B cell (primary cell): ENCODE measurements around the gene BIK. TPM values are rescaled to one million over a fixed set of nuclear protein-coding genes. Genes with fewer than 3 reads are reported as not detected.

ENCODE experiments used
- ATAC-seq: fragments of 200-7000 bp; cut with Tn5 transposase; one replicate; pipeline ENCODE4 v1.10.0; 2021; ENCODE audit warnings: low read depth, mild to moderate bottlenecking, moderate number of reproducible peaks, moderate library complexity
- CTCF ChIA-PET: fragments of 350-600 bp; sonication (Branson Sonifier 250); formaldehyde crosslinking; loops from one replicate; lab custom pipeline; 2021; ENCODE audit warnings: antibody characterized with exemption, inconsistent platforms; lab: Charles Lee
- POLR2A ChIA-PET: fragments of 350-600 bp; sonication (Branson Sonifier 250); formaldehyde crosslinking; loops from one replicate; lab custom pipeline; 2021; ENCODE audit warnings: antibody characterized with exemption; lab: Charles Lee
- DNase-seq: peaks from one replicate; pipeline ENCODE4 v3.0.0; 2013
- H2AFZ ChIP-seq: 2 replicates; pipeline ENCODE4 v1.6.1; 2012; ENCODE audit warnings: mild to moderate bottlenecking, low read depth, low read length; ENCODE audit not compliant: insufficient read depth, poor library complexity, severe bottlenecking
- H3K27ac ChIP-seq, 2 donors: 1 replicate in 1 of 2; 2 replicates in 1 of 2; pipeline ENCODE4 v1.5.1; 2012 to 2013; ENCODE audit warnings: low read length in 2 of 2, mild to moderate bottlenecking in 2 of 2, moderate library complexity in 1 of 2
- H3K27me3 ChIP-seq, 4 experiments: fragments of 200-600 bp in 1 of 4; sonication (generic) in 1 of 4; replicated peaks in 1 of 4; 1 replicate in 2 of 4; 2 replicates in 2 of 4; pipeline versions ENCODE4 v1.6.1 to v1.7.0; 2013 to 2016; ENCODE audit warnings: low read length in 3 of 4, mild to moderate bottlenecking in 2 of 4, mixed read lengths in 1 of 4, moderate library complexity in 1 of 4; ENCODE audit not compliant: insufficient read depth in 4 of 4, control insufficient read depth in 3 of 4; ENCODE audit errors: control extremely low read depth in 1 of 4
- H3K36me3 ChIP-seq, 2 experiments: replicated peaks in 1 of 2; 1 replicate in 1 of 2; 2 replicates in 1 of 2; pipeline versions ENCODE4 v1.6.1 to v1.7.1; 2013; ENCODE audit warnings: low read length in 1 of 2; ENCODE audit not compliant: insufficient read depth in 2 of 2, control insufficient read depth in 1 of 2; ENCODE audit errors: control extremely low read depth in 1 of 2, extremely low read depth in 1 of 2
- H3K4me1 ChIP-seq, 2 donors: fragments of 200-600 bp in 1 of 2; sonication (generic) in 1 of 2; 1 replicate in 1 of 2; 2 replicates in 1 of 2; pipeline versions ENCODE4 v1.5.1 to v1.6.1; 2013 to 2017; ENCODE audit warnings: low read length in 2 of 2; ENCODE audit not compliant: control insufficient read depth in 2 of 2, insufficient read depth in 2 of 2
- H3K4me2 ChIP-seq: replicated peaks from 2 replicates; pipeline ENCODE3; 2012; ENCODE audit warnings: mild to moderate bottlenecking, low read depth, low read length; ENCODE audit not compliant: poor library complexity, severe bottlenecking
- H3K4me3 ChIP-seq, 5 experiments: fragments of 200-600 bp in 1 of 5; sonication (generic) in 1 of 5; 1 replicate in 3 of 5; 2 replicates in 2 of 5; pipeline versions ENCODE4 v1.5.1 to v1.7.0; 2011 to 2016; ENCODE audit warnings: low read length in 4 of 5, mild to moderate bottlenecking in 4 of 5, low read depth in 2 of 5, control low read depth in 1 of 5, moderate library complexity in 1 of 5; ENCODE audit not compliant: insufficient read depth in 1 of 5; ENCODE audit errors: control extremely low read depth in 1 of 5, extremely low read depth in 1 of 5
- H3K79me2 ChIP-seq: fragments of 200-600 bp; sonication (generic); one replicate; pipeline ENCODE4 v1.6.0; 2016; ENCODE audit warnings: low read length; ENCODE audit not compliant: control insufficient read depth, insufficient read depth
- H3K9ac ChIP-seq: fragments of 200-600 bp; sonication (generic); 2 replicates; pipeline ENCODE4 v1.6.1; 2017; ENCODE audit warnings: mild to moderate bottlenecking, low read length, moderate library complexity
- H3K9me3 ChIP-seq, 3 donors: one replicate each; pipeline versions ENCODE4 v1.6.1 to v1.7.1; 2013; ENCODE audit warnings: low read length in 2 of 3; ENCODE audit not compliant: control insufficient read depth in 2 of 3, insufficient read depth in 1 of 3; ENCODE audit errors: control extremely low read depth in 1 of 3
- H4K20me1 ChIP-seq: 2 replicates; pipeline ENCODE4 v1.6.0; 2012; ENCODE audit warnings: mild to moderate bottlenecking, low read length; ENCODE audit not compliant: insufficient read depth, control insufficient read depth, poor library complexity, severe bottlenecking
- H3K27ac Mint-ChIP-seq: one replicate; pipeline ENCODE4 v1.8.0; 2021; ENCODE audit warnings: mixed read lengths
- H3K27me3 Mint-ChIP-seq: one replicate; pipeline ENCODE4 v1.8.0; 2021; ENCODE audit warnings: mixed read lengths
- H3K4me1 Mint-ChIP-seq: one replicate; pipeline ENCODE4 v1.8.0; 2021; ENCODE audit warnings: mixed read lengths
- H3K4me3 Mint-ChIP-seq: one replicate; pipeline ENCODE4 v1.8.0; 2021; ENCODE audit warnings: mixed read lengths
- H3K9me3 Mint-ChIP-seq: one replicate; pipeline ENCODE4 v1.8.0; 2022; ENCODE audit warnings: mixed read lengths; ENCODE audit not compliant: insufficient read depth
- EZH2 ChIP-seq: IDR thresholded peaks from 2 replicates; pipeline ENCODE4 v1.6.1; 2012; ENCODE audit warnings: borderline replicate concordance, low read depth, mild to moderate bottlenecking, moderate library complexity, low read length; ENCODE audit not compliant: insufficient read depth, poor library complexity, severe bottlenecking
- WGBS: methylation state at CpG from one replicate; pipeline ENCODE4 v1.1.5; 2013; ENCODE audit warnings: missing lambda C conversion rate; ENCODE audit not compliant: insufficient coverage; 5-methylcytosine and 5-hydroxymethylcytosine counted together
- intact Hi-C: fragments of 100-400 bp; cut with micrococcal nuclease; formaldehyde crosslinking; loops from one replicate; pipeline ENCODE4 v1.10.0; 2022
- polyA plus RNA-seq: library from polyadenylated mRNA; depleted of rRNA; stranded (reverse); fragments of >200 nt; gene quantifications from 2 replicates; pipeline ENCODE4 v1.2.3, GENCODE V29; 2012
- total RNA-seq, 2 donors: library from RNA; stranded (reverse); fragments of 120-200 nt in 1 of 2; gene quantifications; 1 replicate in 1 of 2; 2 replicates in 1 of 2; pipeline versions ENCODE4 v1.2.3 to v1.2.4, GENCODE V29; 2013 to 2022
- TF ChIP-seq, protein P1 (sequence below): fragments of 200-600 bp; IDR thresholded peaks from one replicate; pipeline ENCODE4 v1.8.0; 2022; ENCODE audit warnings: antibody characterized with exemption, mild to moderate bottlenecking

BIK gene
- total and polyA plus RNA-seq, 2 donors (not counting 1 experiment from before 2014, with no cell fraction given) = 1.3 to 2.7 TPM

DNA sequence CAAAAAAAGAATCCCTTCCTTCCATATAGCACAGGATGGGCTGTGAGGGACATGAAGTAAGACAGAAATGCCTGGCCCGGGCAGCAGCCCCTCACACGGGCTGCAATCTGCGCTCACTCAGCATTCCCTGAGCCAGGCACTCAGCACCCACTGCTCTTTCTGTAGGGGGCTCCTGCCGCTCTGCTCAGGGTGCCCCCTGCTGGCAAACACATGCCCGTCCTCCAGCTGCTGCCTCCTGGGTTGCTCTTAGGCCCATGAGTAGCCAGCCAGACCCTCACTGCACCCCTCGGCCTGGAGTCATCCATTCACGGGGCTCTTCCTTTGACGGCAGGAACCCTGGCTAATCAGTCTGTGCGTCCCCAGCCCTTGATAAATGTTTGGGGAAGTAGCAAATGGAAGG lies 25.7 kb downstream of the BIK start:
- intact Hi-C loops = loop anchor here (2.0 to 10.0 kb wide), 2 partner anchors 25 to 271 kb away; partner anchors contain the start of gene BIK
- peaks cover 9% of the 10 kb centered on the region for H3K79me2 ChIP-seq
- no peak overlapping the region for H2AFZ ChIP-seq
- no peaks in the 10 kb centered on the region for H3K9me3 Mint-ChIP-seq
- no peak overlapping the region for H3K4me3 ChIP-seq
- H3K4me1 ChIP-seq = peaks cover 0 to 10% of the 10 kb centered on the region in 2 donors
- no peak overlapping the region for H3K4me3 Mint-ChIP-seq
- ATAC-seq = peak; percentile 92
- no peak overlapping the region for H3K27ac Mint-ChIP-seq
- H3K4me2 ChIP-seq = no peak overlapping the region
- H3K9me3 ChIP-seq = peaks cover 0 to 6% (median 0%) of the 10 kb centered on the region in 3 donors
- CTCF ChIA-PET = interaction anchor here (0.6 to 3.5 kb wide), 10 partner anchors 8 to 357 kb away, joined by 3 to 14 read pairs (median 6); partner anchors contain the start of genes BIK and TSPO
- no peaks in the 10 kb centered on the region for H3K27me3 Mint-ChIP-seq
- no peak for TF ChIP-seq EZH2
- TF ChIP-seq, protein P1, sequence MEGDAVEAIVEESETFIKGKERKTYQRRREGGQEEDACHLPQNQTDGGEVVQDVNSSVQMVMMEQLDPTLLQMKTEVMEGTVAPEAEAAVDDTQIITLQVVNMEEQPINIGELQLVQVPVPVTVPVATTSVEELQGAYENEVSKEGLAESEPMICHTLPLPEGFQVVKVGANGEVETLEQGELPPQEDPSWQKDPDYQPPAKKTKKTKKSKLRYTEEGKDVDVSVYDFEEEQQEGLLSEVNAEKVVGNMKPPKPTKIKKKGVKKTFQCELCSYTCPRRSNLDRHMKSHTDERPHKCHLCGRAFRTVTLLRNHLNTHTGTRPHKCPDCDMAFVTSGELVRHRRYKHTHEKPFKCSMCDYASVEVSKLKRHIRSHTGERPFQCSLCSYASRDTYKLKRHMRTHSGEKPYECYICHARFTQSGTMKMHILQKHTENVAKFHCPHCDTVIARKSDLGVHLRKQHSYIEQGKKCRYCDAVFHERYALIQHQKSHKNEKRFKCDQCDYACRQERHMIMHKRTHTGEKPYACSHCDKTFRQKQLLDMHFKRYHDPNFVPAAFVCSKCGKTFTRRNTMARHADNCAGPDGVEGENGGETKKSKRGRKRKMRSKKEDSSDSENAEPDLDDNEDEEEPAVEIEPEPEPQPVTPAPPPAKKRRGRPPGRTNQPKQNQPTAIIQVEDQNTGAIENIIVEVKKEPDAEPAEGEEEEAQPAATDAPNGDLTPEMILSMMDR = peak; percentile 75
- peaks cover 9 to 39% of the 10 kb centered on the region in 2 experiments for H3K36me3 ChIP-seq
- POLR2A ChIA-PET = no interaction called here
- H3K9ac ChIP-seq = no peak overlapping the region
- peak; percentile 71 for DNase-seq
- WGBS = 38% methylated on average over 5 of the region's 9 CpGs
- H3K27me3 ChIP-seq = no peaks in the 10 kb centered on the region
- H3K27ac ChIP-seq = no peak overlapping the region
- peaks cover 8% of the 10 kb centered on the region for H3K4me1 Mint-ChIP-seq
- peaks cover 22% of the 10 kb centered on the region for H4K20me1 ChIP-seq

DNA sequence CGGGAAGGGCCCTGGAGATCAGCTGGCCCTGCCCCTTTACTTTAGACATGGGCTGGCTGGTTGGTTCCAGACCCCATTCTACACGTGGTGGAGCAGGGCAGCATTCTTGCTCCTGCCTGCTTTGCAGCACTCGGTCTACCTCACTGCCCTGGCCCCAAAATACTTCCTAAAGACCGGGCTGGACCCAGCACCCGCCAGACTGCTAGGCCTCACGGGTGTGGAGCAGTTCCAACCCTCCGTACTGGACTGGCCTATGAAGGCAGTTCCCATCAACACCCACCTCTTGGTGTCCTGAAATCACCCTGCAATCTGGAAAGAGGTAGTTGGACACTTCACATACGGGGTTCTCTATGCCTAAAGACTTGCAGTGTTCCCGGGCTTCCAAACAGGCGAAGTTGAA lies 26.3 kb downstream of the BIK start:
- Histone ChIP-seq H2AFZ (no peak overlapping the region), H3K79me2 (peaks cover 12% of the 10 kb centered on the region), H3K4me3 (no peak overlapping the region), H3K4me2 (no peak overlapping the region), H3K9me3 (peaks cover 0 to 6% (median 0%) of the 10 kb centered on the region in 3 donors), H3K27ac (no peak overlapping the region), H3K9ac (no peak overlapping the region), H3K36me3 (peaks cover 9 to 35% of the 10 kb centered on the region in 2 experiments), H4K20me1 (peaks cover 17% of the 10 kb centered on the region), H3K27me3 (no peaks in the 10 kb centered on the region), H3K4me1 (peaks cover 0 to 12% of the 10 kb centered on the region in 2 donors)
- no peak overlapping the region for H3K27ac Mint-ChIP-seq
- ChIA-PET POLR2A (no interaction called here), CTCF (interaction anchor here (0.6 to 3.5 kb wide), 11 partner anchors 10 to 357 kb away, joined by 3 to 14 read pairs (median 5); partner anchors contain the start of genes BIK and TSPO)
- DNase-seq (no peak), ATAC-seq (no peak)
- no peak overlapping the region for H3K4me3 Mint-ChIP-seq
- no peaks in the 10 kb centered on the region for H3K9me3 Mint-ChIP-seq
- peaks cover 10% of the 10 kb centered on the region for H3K4me1 Mint-ChIP-seq
- 85% methylated on average over 7 of the region's 10 CpGs for WGBS
- H3K27me3 Mint-ChIP-seq = no peaks in the 10 kb centered on the region
- TF ChIP-seq, protein P1 = no peak
- TF ChIP-seq EZH2 = no peak
- intact Hi-C loops = loop anchor here (2.0 to 10.0 kb wide), 2 partner anchors 26 to 272 kb away; partner anchors contain the start of gene BIK
